Vagina (tissue), 2 donors: Measurements from ENCODE around the gene IL1RAPL2. TPM values are rescaled to one million over a fixed set of nuclear protein-coding genes. Genes with fewer than 3 reads are reported as not detected.

ENCODE experiments used
- DNase-seq, 2 donors: peaks; one replicate each; pipeline ENCODE4 v3.0.0-alpha.2; 2017; ENCODE audit errors: extremely low spot score in 2 of 2
- H3K27ac ChIP-seq: fragments of 200-600 bp; sonication (generic); one replicate; pipeline ENCODE4 v1.5.1; 2019
- H3K27me3 ChIP-seq: fragments of 200-600 bp; sonication (generic); one replicate; pipeline ENCODE4 v1.5.1; 2019
- H3K36me3 ChIP-seq, 2 donors: fragments of 200-600 bp; sonication (generic); one replicate each; pipeline ENCODE4 v1.5.1; 2017 to 2019
- H3K4me1 ChIP-seq: fragments of 200-600 bp; sonication (generic); one replicate; pipeline ENCODE4 v1.5.1; 2019
- H3K4me3 ChIP-seq, 2 donors: fragments of 200-600 bp; sonication (generic); 1 replicate in 1 of 2; 2 replicates in 1 of 2; pipeline ENCODE4 v1.5.1; 2016 to 2019
- H3K9me3 ChIP-seq: fragments of 200-600 bp; sonication (generic); one replicate; pipeline ENCODE4 v1.5.1; 2019
- CTCF ChIP-seq, 3 experiments: fragments of 450-650 bp in 2 of 3; fragments of 200-600 bp in 1 of 3; sonication (generic) in 1 of 3; IDR thresholded peaks; one replicate each; pipeline ENCODE4 v1.5.1; 2017 to 2019; ENCODE audit warnings: antibody characterized with exemption in 3 of 3, mild to moderate bottlenecking in 2 of 3, moderate library complexity in 2 of 3
- POLR2A ChIP-seq, 2 donors: fragments of 450-650 bp; IDR thresholded peaks; one replicate each; pipeline ENCODE4 v1.6.1; 2017; ENCODE audit warnings: antibody characterized with exemption in 2 of 2, mild to moderate bottlenecking in 2 of 2, moderate library complexity in 2 of 2
- POLR2AphosphoS5 ChIP-seq, 2 donors: sonication (generic); formaldehyde crosslinking; IDR thresholded peaks; one replicate each; pipeline ENCODE4 v1.9.0; 2017; ENCODE audit warnings: antibody characterized with exemption in 2 of 2, mild to moderate bottlenecking in 2 of 2, low read depth in 1 of 2; ENCODE audit not compliant: insufficient read depth in 1 of 2
- intact Hi-C: fragments of 100-400 bp; cut with DNase I; formaldehyde crosslinking; loops from one replicate; pipeline ENCODE4 v1.15.1; 2023
- total RNA-seq: library from RNA; depleted of rRNA; stranded (reverse); fragments of >200 nt; gene quantifications from one replicate; pipeline ENCODE4 v1.2.3, GENCODE V29; 2016

Gene IL1RAPL2
- total RNA-seq, 1 donor from 2014 or later: 0.25 TPM

GRCh38 chrX:105331244-105331643 lies 765.2 kb downstream of the IL1RAPL2 start:
- no peak for DNase-seq
- no peaks in the 10 kb centered on the region for H3K36me3 ChIP-seq
- no peaks in the 10 kb centered on the region for H3K4me1 ChIP-seq
- no peaks in the 10 kb centered on the region for H3K9me3 ChIP-seq
- intact Hi-C loops: no loop called here
- H3K27me3 ChIP-seq: no peaks in the 10 kb centered on the region
- H3K27ac ChIP-seq: no peak overlapping the region
- TF ChIP-seq CTCF (IDR thresholded peaks at IDR 0.05) (no peak), POLR2AphosphoS5 (IDR thresholded peaks at IDR 0.05; ENCODE audit: insufficient read depth in 1 of 2, low read depth in 1 of 2) (no peak), POLR2A (IDR thresholded peaks at IDR 0.05) (no peak)
- no peak overlapping the region for H3K4me3 ChIP-seq

GRCh38 chrX:105347373-105347772 lies 781.4 kb downstream of the IL1RAPL2 start:
- no peak overlapping the region for H3K4me3 ChIP-seq
- H3K27ac ChIP-seq: no peak overlapping the region
- H3K9me3 ChIP-seq: no peaks in the 10 kb centered on the region
- TF ChIP-seq POLR2AphosphoS5 (IDR thresholded peaks at IDR 0.05; ENCODE audit: insufficient read depth in 1 of 2, low read depth in 1 of 2) (no peak), CTCF (IDR thresholded peaks at IDR 0.05) (no peak), POLR2A (IDR thresholded peaks at IDR 0.05) (no peak)
- H3K27me3 ChIP-seq: no peaks in the 10 kb centered on the region
- H3K4me1 ChIP-seq: no peaks in the 10 kb centered on the region
- H3K36me3 ChIP-seq: no peaks in the 10 kb centered on the region
- intact Hi-C loops: no loop called here
- DNase-seq: no peak

GRCh38 chrX:105349476-105349875 lies 783.5 kb downstream of the IL1RAPL2 start:
- no peaks in the 10 kb centered on the region for H3K27me3 ChIP-seq
- no peak overlapping the region for H3K4me3 ChIP-seq
- H3K4me1 ChIP-seq: no peaks in the 10 kb centered on the region
- H3K9me3 ChIP-seq: no peaks in the 10 kb centered on the region
- TF ChIP-seq POLR2AphosphoS5 (IDR thresholded peaks at IDR 0.05; ENCODE audit: insufficient read depth in 1 of 2, low read depth in 1 of 2) (no peak), POLR2A (IDR thresholded peaks at IDR 0.05) (no peak), CTCF (IDR thresholded peaks at IDR 0.05) (no peak)
- intact Hi-C loops: no loop called here
- H3K27ac ChIP-seq: no peak overlapping the region
- no peak for DNase-seq
- no peaks in the 10 kb centered on the region for H3K36me3 ChIP-seq

GRCh38 chrX:105375816-105376215 lies 809.8 kb downstream of the IL1RAPL2 start:
- H3K9me3 ChIP-seq: no peaks in the 10 kb centered on the region
- no peak for DNase-seq
- TF ChIP-seq POLR2A (IDR thresholded peaks at IDR 0.05) (no peak), POLR2AphosphoS5 (IDR thresholded peaks at IDR 0.05; ENCODE audit: insufficient read depth in 1 of 2, low read depth in 1 of 2) (no peak), CTCF (IDR thresholded peaks at IDR 0.05) (no peak)
- H3K4me1 ChIP-seq: no peaks in the 10 kb centered on the region
- H3K27me3 ChIP-seq: no peaks in the 10 kb centered on the region
- H3K4me3 ChIP-seq: no peak overlapping the region
- no peak overlapping the region for H3K27ac ChIP-seq
- intact Hi-C loops: no loop called here
- H3K36me3 ChIP-seq: no peaks in the 10 kb centered on the region

GRCh38 chrX:105424729-105425128 lies 858.7 kb downstream of the IL1RAPL2 start:
- intact Hi-C loops: no loop called here
- H3K36me3 ChIP-seq: no peaks in the 10 kb centered on the region
- H3K9me3 ChIP-seq: no peaks in the 10 kb centered on the region

More at GRCh38 chrX:105424729-105425128, 858.7 kb downstream of the IL1RAPL2 start:
- TF ChIP-seq POLR2A (IDR thresholded peaks at IDR 0.05) (no peak), POLR2AphosphoS5 (IDR thresholded peaks at IDR 0.05; ENCODE audit: insufficient read depth in 1 of 2, low read depth in 1 of 2) (no peak), CTCF (IDR thresholded peaks at IDR 0.05) (no peak)
- no peak overlapping the region for H3K27ac ChIP-seq
- H3K4me3 ChIP-seq: no peak overlapping the region
- no peaks in the 10 kb centered on the region for H3K4me1 ChIP-seq
- DNase-seq: no peak
- H3K27me3 ChIP-seq: no peaks in the 10 kb centered on the region
